Transverse colon (tissue), 4 donors: Measurements from ENCODE around the gene KCNQ1OT1.

Source experiments
- EP300 ChIP-seq: sonication (generic); formaldehyde crosslinking; IDR thresholded peaks from one replicate; pipeline ENCODE4 v1.6.1; 2017; ENCODE audit warnings: antibody characterized with exemption, low read depth
- POLR2A ChIP-seq: fragments of 450-650 bp; IDR thresholded peaks from one replicate; pipeline ENCODE4 v1.6.1; 2016; ENCODE audit warnings: antibody characterized with exemption, mild to moderate bottlenecking, moderate library complexity
- POLR2AphosphoS5 ChIP-seq, 3 donors: sonication (generic); formaldehyde crosslinking; IDR thresholded peaks; one replicate each; pipeline ENCODE4 v1.6.1; 2016; ENCODE audit warnings: antibody characterized with exemption in 3 of 3
- TF ChIP-seq, protein P1 (sequence below), 5 experiments: fragments of 200-600 bp in 3 of 5; fragments of 450-650 bp in 2 of 5; sonication (generic) in 3 of 5; IDR thresholded peaks; 1 replicate in 2 of 5; 2 replicates in 3 of 5; pipeline ENCODE4 v1.5.1; 2016 to 2017; ENCODE audit warnings: antibody characterized with exemption in 5 of 5, inconsistent platforms in 3 of 5, mild to moderate bottlenecking in 2 of 5, moderate library complexity in 1 of 5

GRCh38 chr11:2694495-2694894 is 5.3 kb downstream of the KCNQ1OT1 start:
- TF ChIP-seq, protein P1, sequence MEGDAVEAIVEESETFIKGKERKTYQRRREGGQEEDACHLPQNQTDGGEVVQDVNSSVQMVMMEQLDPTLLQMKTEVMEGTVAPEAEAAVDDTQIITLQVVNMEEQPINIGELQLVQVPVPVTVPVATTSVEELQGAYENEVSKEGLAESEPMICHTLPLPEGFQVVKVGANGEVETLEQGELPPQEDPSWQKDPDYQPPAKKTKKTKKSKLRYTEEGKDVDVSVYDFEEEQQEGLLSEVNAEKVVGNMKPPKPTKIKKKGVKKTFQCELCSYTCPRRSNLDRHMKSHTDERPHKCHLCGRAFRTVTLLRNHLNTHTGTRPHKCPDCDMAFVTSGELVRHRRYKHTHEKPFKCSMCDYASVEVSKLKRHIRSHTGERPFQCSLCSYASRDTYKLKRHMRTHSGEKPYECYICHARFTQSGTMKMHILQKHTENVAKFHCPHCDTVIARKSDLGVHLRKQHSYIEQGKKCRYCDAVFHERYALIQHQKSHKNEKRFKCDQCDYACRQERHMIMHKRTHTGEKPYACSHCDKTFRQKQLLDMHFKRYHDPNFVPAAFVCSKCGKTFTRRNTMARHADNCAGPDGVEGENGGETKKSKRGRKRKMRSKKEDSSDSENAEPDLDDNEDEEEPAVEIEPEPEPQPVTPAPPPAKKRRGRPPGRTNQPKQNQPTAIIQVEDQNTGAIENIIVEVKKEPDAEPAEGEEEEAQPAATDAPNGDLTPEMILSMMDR (IDR thresholded peaks at IDR 0.05), result no peak
- TF ChIP-seq POLR2AphosphoS5 (IDR thresholded peaks at IDR 0.05) (no peak), EP300 (no peak), POLR2A (no peak)
